HG03521 (cell line): Measurements from ENCODE around the gene ASPSCR1.

Experiments
- ATAC-seq: cut with Tn5 transposase; IDR thresholded peaks from one replicate; pipeline ENCODE4 v1.9.1; 2021; ENCODE audit warnings: mild to moderate bottlenecking, moderate library complexity; ENCODE audit not compliant: unreplicated experiment

Gene ASPSCR1

GRCh38 chr17:81958633-81959342 is 18.6 kb upstream of the ASPSCR1 start:
- no peak for ATAC-seq

GRCh38 chr17:81959362-81960129 is 17.9 kb upstream of the ASPSCR1 start:
- ATAC-seq: no peak

GRCh38 chr17:81960130-81960958 is 17.1 kb upstream of the ASPSCR1 start:
- ATAC-seq: no peak

- ATAC-seq: no peak
These were observed 16.3 kb upstream of the ASPSCR1 start, which contains the start of gene NOTUM for GRCh38 chr17:81961087-81961511. Gene NOTUM (minus strand): TSS chr17:81961187. CDS start chr17:81960909, 278 bp downstream.

- no peak for ATAC-seq
These were observed 15.6 kb upstream of the ASPSCR1 start for GRCh38 chr17:81961521-81962498.

- ATAC-seq: no peak
These were observed 14.7 kb upstream of the ASPSCR1 start for GRCh38 chr17:81962499-81963441.

GRCh38 chr17:81964081-81964849 is 13.2 kb upstream of the ASPSCR1 start:
- ATAC-seq: no peak

GRCh38 chr17:81966343-81967243 is 10.8 kb upstream of the ASPSCR1 start:
- no peak for ATAC-seq

GRCh38 chr17:81967244-81967532 is 10.2 kb upstream of the ASPSCR1 start:
- no peak for ATAC-seq

GRCh38 chr17:81967533-81968395 is 9.7 kb upstream of the ASPSCR1 start:
- ATAC-seq: peak; percentile 59

- ATAC-seq: no peak
These were observed 9.1 kb upstream of the ASPSCR1 start for GRCh38 chr17:81968396-81968745.

GRCh38 chr17:81968850-81969812 is 8.3 kb upstream of the ASPSCR1 start:
- no peak for ATAC-seq

- ATAC-seq: no peak
These were observed 4.0 kb upstream of the ASPSCR1 start for GRCh38 chr17:81973432-81973831.

GRCh38 chr17:81976332-81977210 is 858 bp upstream of the ASPSCR1 start:
- ATAC-seq: no peak
